IPS-18a (cell line): Measurements from ENCODE around the gene GOPC.

ENCODE experiments used
- H3K27ac ChIP-seq: one replicate; pipeline ENCODE4 v1.5.1; 2013; ENCODE audit warnings: low read length
- H3K27me3 ChIP-seq: one replicate; pipeline ENCODE4 v1.6.1; 2013; ENCODE audit warnings: mild to moderate bottlenecking, low read length; ENCODE audit not compliant: control insufficient read depth, insufficient read depth
- H3K36me3 ChIP-seq: one replicate; pipeline ENCODE4 v1.6.1; 2013; ENCODE audit warnings: low read depth, low read length; ENCODE audit not compliant: control insufficient read depth
- H3K4me1 ChIP-seq: one replicate; pipeline ENCODE4 v1.6.1; 2013; ENCODE audit warnings: low read depth, low read length; ENCODE audit not compliant: control insufficient read depth
- H3K4me3 ChIP-seq: one replicate; pipeline ENCODE4 v1.5.1; 2013; ENCODE audit warnings: low read length
- H3K9ac ChIP-seq: one replicate; pipeline ENCODE4 v1.6.1; 2013; ENCODE audit warnings: mild to moderate bottlenecking, low read length, moderate library complexity
- H3K9me3 ChIP-seq: one replicate; pipeline ENCODE4 v1.6.1; 2013; ENCODE audit warnings: low read depth, low read length; ENCODE audit not compliant: control insufficient read depth

GOPC gene

DNA sequence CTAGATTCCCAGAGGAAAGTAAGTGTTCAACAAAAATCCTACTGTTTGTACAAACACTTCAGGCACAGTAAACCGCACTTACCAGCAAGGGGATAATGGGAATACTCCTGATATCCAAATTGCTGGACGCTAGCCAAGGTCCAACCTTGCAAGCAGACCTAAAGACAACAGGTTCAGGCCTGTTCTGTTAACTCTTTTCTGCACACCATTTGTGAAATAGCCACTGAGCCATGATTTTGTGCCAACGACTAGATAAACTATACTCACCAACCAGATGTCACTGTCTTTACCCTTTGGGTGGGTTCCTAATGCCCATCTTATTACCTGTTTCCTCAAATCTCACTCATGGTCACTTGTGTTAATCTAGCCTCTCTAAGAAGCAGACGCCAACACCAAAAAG is 43.5 kb downstream of the GOPC start:
- Histone ChIP-seq H3K9me3 (no peaks in the 10 kb centered on the region), H3K27ac (no peak overlapping the region), H3K4me1 (peaks cover 3% of the 10 kb centered on the region), H3K27me3 (no peaks in the 10 kb centered on the region), H3K9ac (no peak overlapping the region), H3K4me3 (no peak overlapping the region), H3K36me3 (no peaks in the 10 kb centered on the region)

DNA sequence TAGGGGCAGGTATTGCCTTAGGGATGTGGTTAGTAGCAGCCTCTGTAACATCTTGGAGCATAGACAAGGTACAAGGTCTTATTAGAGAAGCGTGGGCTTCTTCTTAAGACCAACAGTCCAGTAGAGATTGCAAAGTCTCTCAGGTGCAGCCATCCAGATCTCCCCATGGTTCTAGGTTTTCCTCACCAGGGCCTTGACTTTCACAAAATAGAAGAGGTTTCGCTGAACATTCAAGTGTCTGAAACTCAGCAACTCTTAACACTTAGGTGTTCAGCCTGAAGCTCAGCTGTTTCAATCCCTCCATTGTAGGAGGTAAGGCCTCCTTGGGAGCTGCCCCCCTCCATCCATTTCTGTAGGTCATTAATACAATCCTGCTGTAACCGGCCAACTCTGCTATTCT is 44.4 kb downstream of the GOPC start:
- Histone ChIP-seq H3K4me1 (peaks cover 3% of the 10 kb centered on the region), H3K27me3 (no peaks in the 10 kb centered on the region), H3K9ac (no peak overlapping the region), H3K4me3 (no peak overlapping the region), H3K9me3 (no peaks in the 10 kb centered on the region), H3K27ac (no peak overlapping the region), H3K36me3 (no peaks in the 10 kb centered on the region)

DNA sequence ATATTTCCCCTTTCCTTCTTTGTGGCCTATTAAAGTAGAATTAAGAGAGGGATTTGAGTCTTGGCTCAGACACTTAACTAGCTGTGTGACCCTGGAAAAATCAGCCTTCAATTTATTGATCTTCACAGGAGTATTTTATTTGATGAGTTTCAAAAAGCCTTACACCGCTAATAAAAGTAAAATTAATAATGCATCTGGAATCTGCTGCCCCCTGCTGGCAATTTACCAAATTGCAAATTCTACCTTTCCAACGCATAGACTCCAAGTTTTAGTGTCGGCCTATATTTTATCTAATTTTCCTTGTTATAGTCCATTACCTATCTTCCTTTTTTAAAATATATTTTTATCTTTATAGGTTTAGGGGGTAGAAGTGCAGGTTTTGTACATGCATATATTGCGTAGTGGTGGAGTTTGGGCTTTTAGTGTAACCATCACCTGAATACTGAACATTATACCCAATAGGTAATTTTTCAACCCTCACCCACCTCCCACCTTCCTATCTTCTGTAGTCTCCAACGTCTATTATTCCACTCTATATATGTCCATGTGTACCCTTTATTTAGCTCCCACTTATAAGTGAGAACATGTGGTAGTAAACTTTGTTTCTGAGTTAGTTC is 46.3 kb downstream of the GOPC start:
- H3K4me3 ChIP-seq, result no peak overlapping the region
- no peaks in the 10 kb centered on the region for H3K27me3 ChIP-seq
- H3K27ac ChIP-seq, result no peak overlapping the region
- no peak overlapping the region for H3K9ac ChIP-seq
- peaks cover 3% of the 10 kb centered on the region for H3K4me1 ChIP-seq
- H3K9me3 ChIP-seq, result no peaks in the 10 kb centered on the region
- H3K36me3 ChIP-seq, result no peaks in the 10 kb centered on the region

DNA sequence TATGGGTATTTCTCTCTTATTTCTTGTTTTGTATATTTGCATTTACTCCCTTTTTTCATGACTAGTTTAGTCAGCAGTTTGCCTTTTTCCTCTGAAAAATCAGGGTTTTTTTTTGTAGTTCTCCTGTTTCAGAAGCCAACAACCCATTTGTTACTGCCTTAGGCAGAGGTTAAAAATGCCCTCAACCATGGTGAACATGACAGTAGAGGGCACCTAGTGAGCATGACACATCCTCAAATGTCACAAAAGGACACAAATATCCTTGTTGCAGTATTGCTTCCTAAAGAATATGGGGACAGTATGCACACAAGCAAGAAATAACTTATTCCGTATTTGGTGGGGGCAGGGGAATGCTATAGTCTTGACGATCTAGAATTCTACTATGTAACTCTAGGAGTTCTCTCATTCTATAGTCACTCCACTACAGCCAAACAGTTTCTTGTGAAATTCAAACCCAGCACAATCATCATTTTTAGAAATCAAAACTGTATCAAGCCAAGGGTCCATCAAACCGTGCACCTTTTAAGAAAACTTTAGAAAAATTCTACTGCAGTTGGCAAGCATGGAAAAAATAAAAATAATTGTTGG is 47.0 kb downstream of the GOPC start:
- Histone ChIP-seq H3K4me1 (peaks cover 3% of the 10 kb centered on the region), H3K9me3 (no peaks in the 10 kb centered on the region), H3K36me3 (no peaks in the 10 kb centered on the region), H3K4me3 (no peak overlapping the region), H3K27ac (no peak overlapping the region), H3K9ac (no peak overlapping the region), H3K27me3 (no peaks in the 10 kb centered on the region)

DNA sequence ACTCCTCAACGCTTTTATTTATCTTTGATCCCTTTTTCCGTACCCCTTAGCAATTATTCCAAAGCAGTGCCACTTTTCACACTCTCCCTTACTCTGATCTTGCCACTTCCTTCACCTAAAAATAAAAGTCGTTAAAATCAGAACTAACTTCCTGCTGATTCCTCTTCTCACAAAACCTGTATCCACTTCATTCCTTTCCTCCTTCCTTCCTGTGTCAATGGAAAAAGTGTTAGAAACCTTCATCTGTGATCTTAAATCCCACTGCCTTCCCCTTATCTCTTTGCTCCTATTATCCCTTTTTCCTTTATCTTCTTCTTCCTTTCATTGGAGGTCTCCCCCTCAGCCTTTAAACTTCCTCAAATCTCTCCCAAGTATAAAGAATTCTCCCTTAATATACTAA is 49.2 kb downstream of the GOPC start:
- Histone ChIP-seq H3K27me3 (no peaks in the 10 kb centered on the region), H3K4me1 (peaks cover 13% of the 10 kb centered on the region), H3K9me3 (no peaks in the 10 kb centered on the region), H3K27ac (no peak overlapping the region), H3K9ac (no peak overlapping the region), H3K36me3 (no peaks in the 10 kb centered on the region), H3K4me3 (no peak overlapping the region)

DNA sequence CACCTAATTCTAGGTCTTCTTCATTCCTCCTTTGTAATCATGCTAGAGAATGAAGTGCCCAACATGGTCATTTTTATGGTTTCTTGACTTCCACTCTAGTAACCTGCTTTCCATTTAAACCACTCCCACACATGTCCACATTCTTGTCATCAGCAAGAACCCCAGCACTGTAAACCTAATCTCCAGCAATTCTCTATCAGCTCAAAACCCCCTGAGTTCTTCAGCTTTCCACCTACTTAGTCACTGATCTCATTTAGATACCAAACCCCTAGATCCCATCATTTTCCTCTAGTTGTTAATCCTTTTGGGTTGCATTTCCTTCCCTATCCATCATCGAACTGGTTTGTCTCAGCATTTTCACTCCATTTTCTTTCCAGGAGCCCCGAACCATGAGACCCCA is 49.7 kb downstream of the GOPC start:
- no peak overlapping the region for H3K27ac ChIP-seq
- no peak overlapping the region for H3K4me3 ChIP-seq
- H3K27me3 ChIP-seq, result no peaks in the 10 kb centered on the region
- H3K4me1 ChIP-seq, result peaks cover 13% of the 10 kb centered on the region
- H3K36me3 ChIP-seq, result no peaks in the 10 kb centered on the region
- no peak overlapping the region for H3K9ac ChIP-seq
- H3K9me3 ChIP-seq, result no peaks in the 10 kb centered on the region

DNA sequence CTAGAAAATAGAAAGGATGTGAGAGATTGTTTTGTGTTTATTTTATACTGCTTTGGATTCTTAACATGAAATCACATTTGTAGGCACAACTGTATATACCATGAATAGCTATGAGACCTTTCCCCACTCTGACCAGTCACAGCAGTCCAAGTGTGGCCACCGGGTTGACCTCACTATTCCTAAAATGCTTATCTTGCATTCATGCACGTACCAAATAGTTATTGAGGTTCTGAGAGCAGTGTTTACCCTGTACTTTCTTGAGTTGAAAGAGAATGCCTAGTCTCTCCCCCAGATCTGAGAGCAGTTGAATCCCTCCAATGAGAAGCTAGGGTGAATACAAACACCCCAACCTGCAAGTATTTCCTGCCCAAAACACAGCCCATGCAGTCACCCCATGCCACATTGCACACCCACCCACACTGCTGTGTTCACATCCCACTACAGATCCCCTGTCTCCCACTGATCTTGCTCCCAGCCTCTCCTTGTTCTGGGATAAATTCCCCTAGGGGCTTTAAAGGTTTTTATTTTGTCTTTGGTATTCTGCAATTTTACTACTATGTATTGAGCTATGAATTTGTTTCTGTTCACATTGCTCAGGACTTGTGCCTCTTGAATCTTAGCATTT is 51.6 kb downstream of the GOPC start:
- no peaks in the 10 kb centered on the region for H3K27me3 ChIP-seq
- H3K36me3 ChIP-seq, result no peaks in the 10 kb centered on the region
- no peak overlapping the region for H3K9ac ChIP-seq
- H3K9me3 ChIP-seq, result no peaks in the 10 kb centered on the region
- no peak overlapping the region for H3K4me3 ChIP-seq
- H3K4me1 ChIP-seq, result peaks cover 12% of the 10 kb centered on the region
- no peak overlapping the region for H3K27ac ChIP-seq

DNA sequence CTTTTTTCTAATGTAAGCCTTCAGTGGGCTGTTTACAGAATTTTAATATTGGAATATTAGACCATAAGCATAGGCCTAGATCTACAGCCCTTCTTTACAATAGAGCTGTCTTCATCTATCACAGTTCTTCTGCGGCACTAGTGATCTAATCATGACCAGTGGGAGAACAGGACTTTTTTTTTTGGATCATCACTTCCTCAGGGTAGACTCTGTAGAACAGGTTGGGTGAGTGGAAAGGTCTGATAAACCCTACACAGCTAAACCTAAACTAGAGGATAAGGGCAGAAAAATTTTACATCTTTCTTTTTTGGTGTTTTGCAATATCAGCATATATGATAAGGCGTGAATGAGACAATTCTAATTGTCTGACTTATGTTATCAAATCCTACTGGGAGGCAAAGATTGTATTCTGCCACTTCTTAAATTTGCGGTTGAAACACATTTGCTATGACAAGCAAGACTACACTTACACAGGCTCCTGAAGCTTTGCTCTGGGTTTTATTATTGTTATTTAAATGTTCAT is 52.2 kb downstream of the GOPC start:
- Histone ChIP-seq H3K27ac (no peak overlapping the region), H3K4me1 (peaks cover 11% of the 10 kb centered on the region), H3K9ac (no peak overlapping the region), H3K4me3 (no peak overlapping the region), H3K9me3 (no peaks in the 10 kb centered on the region), H3K36me3 (no peaks in the 10 kb centered on the region), H3K27me3 (no peaks in the 10 kb centered on the region)

DNA sequence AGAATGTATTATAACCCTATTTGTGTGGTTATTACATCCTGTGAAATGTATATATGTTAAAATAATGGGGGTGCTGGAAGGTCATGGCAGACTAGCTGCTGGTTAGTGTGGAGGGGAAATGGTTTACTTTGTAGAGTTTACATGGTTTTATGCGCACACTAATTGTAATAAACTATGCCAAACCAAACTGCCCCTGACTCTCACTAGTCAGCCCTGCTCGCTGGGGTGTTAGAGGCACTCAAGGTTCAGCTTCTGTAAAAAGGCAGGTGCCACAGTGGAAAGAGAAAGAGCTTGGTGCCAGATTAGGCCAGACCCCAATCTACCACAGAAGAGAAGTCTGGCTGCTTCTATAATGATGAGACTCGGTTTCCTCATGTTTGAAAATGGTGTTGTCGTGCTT is 52.7 kb downstream of the GOPC start:
- Histone ChIP-seq H3K27me3 (no peaks in the 10 kb centered on the region), H3K4me1 (peaks cover 11% of the 10 kb centered on the region), H3K27ac (no peak overlapping the region), H3K9ac (no peak overlapping the region), H3K36me3 (no peaks in the 10 kb centered on the region), H3K9me3 (no peaks in the 10 kb centered on the region), H3K4me3 (no peak overlapping the region)

DNA sequence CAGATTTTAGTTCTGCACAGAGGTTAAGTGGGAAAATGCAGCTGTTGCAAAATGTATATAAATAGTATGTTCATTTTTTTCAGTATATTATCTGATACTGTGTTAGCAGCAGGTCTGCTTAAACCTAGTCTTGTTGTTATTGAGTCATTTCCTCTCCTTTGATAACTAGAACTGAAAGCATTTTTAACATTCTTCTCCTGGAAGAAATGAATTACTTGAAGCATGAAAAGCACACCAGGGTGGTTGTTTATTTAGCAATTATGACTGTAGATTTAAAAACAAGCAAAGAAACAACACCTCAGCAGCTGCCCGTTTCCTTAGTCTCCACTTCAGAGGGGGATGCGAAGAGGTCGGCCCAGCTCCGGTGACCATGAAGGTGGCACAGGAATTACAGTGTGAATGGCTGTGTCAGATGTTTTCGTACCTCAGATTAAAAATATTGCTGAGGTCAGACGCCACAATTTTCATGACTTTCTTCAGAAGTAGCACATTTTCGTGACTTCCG is 53.5 kb downstream of the GOPC start:
- Histone ChIP-seq H3K36me3 (no peaks in the 10 kb centered on the region), H3K4me3 (no peak overlapping the region), H3K27me3 (no peaks in the 10 kb centered on the region), H3K9ac (no peak overlapping the region), H3K4me1 (peaks cover 11% of the 10 kb centered on the region), H3K9me3 (no peaks in the 10 kb centered on the region), H3K27ac (no peak overlapping the region)

DNA sequence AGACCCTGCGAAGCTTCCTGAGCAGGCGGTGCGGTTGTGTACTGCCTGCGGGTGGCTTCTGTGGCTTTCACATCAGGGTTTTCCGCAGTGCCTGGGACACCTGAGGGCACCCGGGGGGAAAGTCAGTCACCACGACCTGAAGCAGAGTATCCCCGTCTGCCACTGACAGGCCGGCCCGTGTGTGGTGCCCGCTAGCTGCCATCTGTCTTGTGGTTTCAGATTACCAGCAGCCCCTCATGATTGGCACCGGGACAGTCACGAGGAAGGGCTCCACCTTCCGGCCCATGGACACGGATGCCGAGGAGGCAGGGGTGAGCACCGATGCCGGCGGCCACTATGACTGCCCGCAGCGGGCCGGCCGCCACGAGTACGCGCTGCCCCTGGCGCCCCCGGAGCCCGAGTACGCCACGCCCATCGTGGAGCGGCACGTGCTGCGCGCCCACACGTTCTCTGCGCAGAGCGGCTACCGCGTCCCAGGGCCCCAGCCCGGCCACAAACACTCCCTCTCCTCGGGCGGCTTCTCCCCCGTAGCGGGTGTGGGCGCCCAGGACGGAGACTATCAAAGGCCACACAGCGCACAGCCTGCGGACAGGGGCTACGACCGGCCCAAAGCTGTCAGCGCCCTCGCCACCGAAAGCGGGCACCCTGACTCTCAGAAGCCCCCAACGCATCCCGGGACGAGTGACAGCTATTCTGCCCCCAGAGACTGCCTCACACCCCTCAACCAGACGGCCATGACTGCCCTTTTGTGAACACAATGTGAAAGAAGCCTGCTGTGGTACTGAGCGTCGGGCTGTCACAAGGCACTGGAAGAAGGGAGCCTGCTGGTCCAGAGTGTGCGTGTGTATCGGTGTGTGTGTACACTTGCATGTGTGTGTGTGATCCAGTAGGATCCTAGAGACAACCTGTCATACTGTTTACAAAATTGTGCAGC is 54.4 kb downstream of the GOPC start:
- H3K9ac ChIP-seq, result no peak overlapping the region
- no peak overlapping the region for H3K27ac ChIP-seq
- H3K36me3 ChIP-seq, result no peaks in the 10 kb centered on the region
- peaks cover 11% of the 10 kb centered on the region for H3K4me1 ChIP-seq
- H3K9me3 ChIP-seq, result no peaks in the 10 kb centered on the region
- H3K4me3 ChIP-seq, result no peak overlapping the region
- H3K27me3 ChIP-seq, result no peaks in the 10 kb centered on the region
